Measurements from ENCODE around the gene DGUOK.

The DGUOK gene

GRCh38 chr2:73992036-73992435 is 65.4 kb downstream of the DGUOK start:
- Histone ChIP-seq H3K36me3 (ENCODE audit: control insufficient read depth, insufficient read depth, low read length) (no peaks in the 10 kb centered on the region), H3K18ac (ENCODE audit: low read length) (no peak overlapping the region), H3K79me2 (ENCODE audit: control insufficient read depth, insufficient read depth, low read length) (peaks cover 51% of the 10 kb centered on the region), H2BK5ac (ENCODE audit: low read length) (no peak overlapping the region), H3K79me1 (ENCODE audit: low read length) (peaks cover 34% of the 10 kb centered on the region), H4K5ac (ENCODE audit: low read length) (no peak overlapping the region), H3K4me1 (ENCODE audit: control insufficient read depth, low read depth, low read length) (peaks cover 10% of the 10 kb centered on the region), H3K9ac (ENCODE audit: low read length) (no peak overlapping the region), H3K4me3 (ENCODE audit: low read length) (no peak overlapping the region), H3K27ac (ENCODE audit: low read depth, low read length) (no peak overlapping the region), H2AK5ac (ENCODE audit: low read length) (no peak overlapping the region), H3K56ac (ENCODE audit: low read length) (no peak overlapping the region), H3K4me2 (ENCODE audit: low read length) (no peak overlapping the region), H2BK120ac (ENCODE audit: low read depth, low read length) (no peak overlapping the region), H3K27me3 (ENCODE audit: insufficient read depth, low read length, poor library complexity) (no peaks in the 10 kb centered on the region), H3K23ac (ENCODE audit: low read length) (no peak overlapping the region), H4K8ac (ENCODE audit: low read depth, low read length) (no peak overlapping the region), H3K4ac (ENCODE audit: low read depth, low read length) (no peak overlapping the region), H2BK15ac (replicated peaks; ENCODE audit: low read depth) (no peak overlapping the region)
- DNase-seq, result no peak
- no CpG with 5 or more reads among the region's 4 CpGs for WGBS (ENCODE audit: extremely low coverage, insufficient coverage, low lambda C conversion rate)

GRCh38 chr2:73993376-73993775 is 66.7 kb downstream of the DGUOK start:
- Histone ChIP-seq H3K27ac (ENCODE audit: low read depth, low read length) (no peak overlapping the region), H2BK15ac (replicated peaks; ENCODE audit: low read depth) (no peak overlapping the region), H3K9ac (ENCODE audit: low read length) (no peak overlapping the region), H2BK120ac (ENCODE audit: low read depth, low read length) (no peak overlapping the region), H3K36me3 (ENCODE audit: control insufficient read depth, insufficient read depth, low read length) (no peaks in the 10 kb centered on the region), H3K4me3 (ENCODE audit: low read length) (no peak overlapping the region), H4K5ac (ENCODE audit: low read length) (no peak overlapping the region), H2AK5ac (ENCODE audit: low read length) (no peak overlapping the region), H3K23ac (ENCODE audit: low read length) (no peak overlapping the region), H3K56ac (ENCODE audit: low read length) (no peak overlapping the region), H2BK5ac (ENCODE audit: low read length) (no peak overlapping the region), H4K8ac (ENCODE audit: low read depth, low read length) (no peak overlapping the region), H3K4ac (ENCODE audit: low read depth, low read length) (no peak overlapping the region), H3K4me1 (ENCODE audit: control insufficient read depth, low read depth, low read length) (peaks cover 2% of the 10 kb centered on the region), H3K18ac (ENCODE audit: low read length) (no peak overlapping the region), H3K4me2 (ENCODE audit: low read length) (no peak overlapping the region), H3K79me2 (ENCODE audit: control insufficient read depth, insufficient read depth, low read length) (peaks cover 44% of the 10 kb centered on the region), H3K79me1 (ENCODE audit: low read length) (peaks cover 40% of the 10 kb centered on the region), H3K27me3 (ENCODE audit: insufficient read depth, low read length, poor library complexity) (no peaks in the 10 kb centered on the region)
- no peak for DNase-seq
- no CpG with 5 or more reads among the region's 3 CpGs for WGBS (ENCODE audit: extremely low coverage, insufficient coverage, low lambda C conversion rate)

- H3K23ac ChIP-seq (ENCODE audit: low read length), result peak overlapping the region; percentile 45
- no peak overlapping the region for H4K8ac ChIP-seq (ENCODE audit: low read depth, low read length)
- H4K5ac ChIP-seq (ENCODE audit: low read length), result no peak overlapping the region
- no peak overlapping the region for H2BK5ac ChIP-seq (ENCODE audit: low read length)
- H2BK15ac ChIP-seq (replicated peaks; ENCODE audit: low read depth), result no peak overlapping the region
- H2AK5ac ChIP-seq (ENCODE audit: low read length), result no peak overlapping the region
- no peak overlapping the region for H3K4me3 ChIP-seq (ENCODE audit: low read length)
- WGBS (ENCODE audit: extremely low coverage, insufficient coverage, low lambda C conversion rate), result no CpG with 5 or more reads among the region's 4 CpGs
- H2BK120ac ChIP-seq (ENCODE audit: low read depth, low read length), result no peak overlapping the region
- no peaks in the 10 kb centered on the region for H3K4me1 ChIP-seq (ENCODE audit: control insufficient read depth, low read depth, low read length)
- H3K79me1 ChIP-seq (ENCODE audit: low read length), result peaks cover 41% of the 10 kb centered on the region
- no peak overlapping the region for H3K18ac ChIP-seq (ENCODE audit: low read length)
- no peak overlapping the region for H3K4ac ChIP-seq (ENCODE audit: low read depth, low read length)
- DNase-seq, result no peak
- no peaks in the 10 kb centered on the region for H3K36me3 ChIP-seq (ENCODE audit: control insufficient read depth, insufficient read depth, low read length)
- peaks cover 45% of the 10 kb centered on the region for H3K79me2 ChIP-seq (ENCODE audit: control insufficient read depth, insufficient read depth, low read length)
- no peak overlapping the region for H3K4me2 ChIP-seq (ENCODE audit: low read length)
- no peak overlapping the region for H3K56ac ChIP-seq (ENCODE audit: low read length)
- H3K27ac ChIP-seq (ENCODE audit: low read depth, low read length), result no peak overlapping the region
- H3K27me3 ChIP-seq (ENCODE audit: insufficient read depth, low read length, poor library complexity), result no peaks in the 10 kb centered on the region
- H3K9ac ChIP-seq (ENCODE audit: low read length), result no peak overlapping the region
Measured at GRCh38 chr2:73993778-73994177, 67.1 kb downstream of the DGUOK start.

GRCh38 chr2:73994178-73994831 is 67.6 kb downstream of the DGUOK start:
- Histone ChIP-seq H3K4me2 (ENCODE audit: low read length) (no peak overlapping the region), H2BK120ac (ENCODE audit: low read depth, low read length) (no peak overlapping the region), H3K27ac (ENCODE audit: low read depth, low read length) (no peak overlapping the region), H3K4me1 (ENCODE audit: control insufficient read depth, low read depth, low read length) (no peaks in the 10 kb centered on the region), H2BK15ac (replicated peaks; ENCODE audit: low read depth) (no peak overlapping the region), H3K9ac (ENCODE audit: low read length) (no peak overlapping the region), H3K23ac (ENCODE audit: low read length) (no peak overlapping the region), H3K79me1 (ENCODE audit: low read length) (peaks cover 41% of the 10 kb centered on the region), H2AK5ac (ENCODE audit: low read length) (no peak overlapping the region), H3K79me2 (ENCODE audit: control insufficient read depth, insufficient read depth, low read length) (peaks cover 47% of the 10 kb centered on the region), H4K8ac (ENCODE audit: low read depth, low read length) (no peak overlapping the region), H3K18ac (ENCODE audit: low read length) (no peak overlapping the region), H3K56ac (ENCODE audit: low read length) (no peak overlapping the region), H3K36me3 (ENCODE audit: control insufficient read depth, insufficient read depth, low read length) (no peaks in the 10 kb centered on the region), H3K4ac (ENCODE audit: low read depth, low read length) (no peak overlapping the region), H2BK5ac (ENCODE audit: low read length) (no peak overlapping the region), H3K27me3 (ENCODE audit: insufficient read depth, low read length, poor library complexity) (no peaks in the 10 kb centered on the region), H3K4me3 (ENCODE audit: low read length) (no peak overlapping the region), H4K5ac (ENCODE audit: low read length) (no peak overlapping the region)
- DNase-seq, result no peak
- WGBS (ENCODE audit: extremely low coverage, insufficient coverage, low lambda C conversion rate), result no CpG with 5 or more reads among the region's 8 CpGs

GRCh38 chr2:73995810-73996209 is 69.1 kb downstream of the DGUOK start:
- no peak overlapping the region for H2BK120ac ChIP-seq (ENCODE audit: low read depth, low read length)
- H4K8ac ChIP-seq (ENCODE audit: low read depth, low read length), result no peak overlapping the region
- no peak overlapping the region for H3K18ac ChIP-seq (ENCODE audit: low read length)
- no peaks in the 10 kb centered on the region for H3K36me3 ChIP-seq (ENCODE audit: control insufficient read depth, insufficient read depth, low read length)
- WGBS (ENCODE audit: extremely low coverage, insufficient coverage, low lambda C conversion rate), result no CpG with 5 or more reads among the region's 5 CpGs
- H3K27ac ChIP-seq (ENCODE audit: low read depth, low read length), result no peak overlapping the region
- H2AK5ac ChIP-seq (ENCODE audit: low read length), result no peak overlapping the region
- H2BK5ac ChIP-seq (ENCODE audit: low read length), result no peak overlapping the region
- no peak overlapping the region for H2BK15ac ChIP-seq (replicated peaks; ENCODE audit: low read depth)
- H3K56ac ChIP-seq (ENCODE audit: low read length), result no peak overlapping the region
- H3K4me1 ChIP-seq (ENCODE audit: control insufficient read depth, low read depth, low read length), result peaks cover 7% of the 10 kb centered on the region
- no peak overlapping the region for H3K9ac ChIP-seq (ENCODE audit: low read length)
- peaks cover 39% of the 10 kb centered on the region for H3K79me2 ChIP-seq (ENCODE audit: control insufficient read depth, insufficient read depth, low read length)
- H4K5ac ChIP-seq (ENCODE audit: low read length), result no peak overlapping the region
- no peak overlapping the region for H3K4me2 ChIP-seq (ENCODE audit: low read length)
- no peak overlapping the region for H3K4ac ChIP-seq (ENCODE audit: low read depth, low read length)
- peaks cover 44% of the 10 kb centered on the region for H3K79me1 ChIP-seq (ENCODE audit: low read length)
- no peaks in the 10 kb centered on the region for H3K27me3 ChIP-seq (ENCODE audit: insufficient read depth, low read length, poor library complexity)
- H3K23ac ChIP-seq (ENCODE audit: low read length), result no peak overlapping the region
- no peak overlapping the region for H3K4me3 ChIP-seq (ENCODE audit: low read length)
- no peak for DNase-seq

GRCh38 chr2:73997813-73998212 is 71.1 kb downstream of the DGUOK start:
- Histone ChIP-seq H2BK120ac (ENCODE audit: low read depth, low read length) (no peak overlapping the region), H3K79me2 (ENCODE audit: control insufficient read depth, insufficient read depth, low read length) (peaks cover 34% of the 10 kb centered on the region), H3K4me3 (ENCODE audit: low read length) (no peak overlapping the region), H3K4ac (ENCODE audit: low read depth, low read length) (no peak overlapping the region), H4K8ac (ENCODE audit: low read depth, low read length) (no peak overlapping the region), H3K4me1 (ENCODE audit: control insufficient read depth, low read depth, low read length) (peaks cover 7% of the 10 kb centered on the region), H2BK5ac (ENCODE audit: low read length) (no peak overlapping the region), H3K27me3 (ENCODE audit: insufficient read depth, low read length, poor library complexity) (no peaks in the 10 kb centered on the region), H3K18ac (ENCODE audit: low read length) (no peak overlapping the region), H3K56ac (ENCODE audit: low read length) (no peak overlapping the region), H2AK5ac (ENCODE audit: low read length) (no peak overlapping the region), H3K4me2 (ENCODE audit: low read length) (no peak overlapping the region), H3K9ac (ENCODE audit: low read length) (no peak overlapping the region), H4K5ac (ENCODE audit: low read length) (no peak overlapping the region), H3K27ac (ENCODE audit: low read depth, low read length) (no peak overlapping the region), H3K36me3 (ENCODE audit: control insufficient read depth, insufficient read depth, low read length) (no peaks in the 10 kb centered on the region), H2BK15ac (replicated peaks; ENCODE audit: low read depth) (no peak overlapping the region), H3K79me1 (ENCODE audit: low read length) (peaks cover 42% of the 10 kb centered on the region), H3K23ac (ENCODE audit: low read length) (no peak overlapping the region)
- DNase-seq, result peak; percentile 53
- no CpG with 5 or more reads among the region's 6 CpGs for WGBS (ENCODE audit: extremely low coverage, insufficient coverage, low lambda C conversion rate)
